DND-41 (cell line): ENCODE measurements around the gene SQOR.

Experiments
- ATAC-seq: fragments of 200-7000 bp; cut with Tn5 transposase; 3 replicates; pipeline ENCODE4 v1.9.1; 2021; ENCODE audit warnings: low read depth; ENCODE audit not compliant: insufficient read depth
- DNase-seq: peaks from one replicate; pipeline ENCODE4 v3.0.0-alpha.2; 2020
- H2AFZ ChIP-seq: 2 replicates; pipeline ENCODE4 v1.6.0; 2012; ENCODE audit warnings: low read depth, low read length
- H3K27ac ChIP-seq: 2 replicates; pipeline ENCODE4 v1.5.1; 2012; ENCODE audit warnings: low read length, inconsistent platforms
- H3K27me3 ChIP-seq: fragments of 200-600 bp; sonication (generic); 2 replicates; pipeline ENCODE4 v1.6.0; 2012; ENCODE audit warnings: low read length, mild to moderate bottlenecking, inconsistent platforms; ENCODE audit not compliant: insufficient read depth, poor library complexity
- H3K36me3 ChIP-seq: 2 replicates; pipeline ENCODE4 v1.5.1; 2012; ENCODE audit warnings: low read length, inconsistent platforms; ENCODE audit not compliant: insufficient read depth
- H3K4me1 ChIP-seq: 2 replicates; pipeline ENCODE4 v1.5.1; 2012; ENCODE audit warnings: mild to moderate bottlenecking, low read length; ENCODE audit not compliant: insufficient read depth
- H3K4me2 ChIP-seq: 2 replicates; pipeline ENCODE4 v1.6.0; 2012; ENCODE audit warnings: mild to moderate bottlenecking, moderate library complexity, low read length, inconsistent platforms; ENCODE audit not compliant: insufficient read depth
- H3K4me3 ChIP-seq, 2 experiments: fragments of 200-600 bp in 1 of 2; shearing (Covaris generic) in 1 of 2; 2 replicates each; pipeline ENCODE4 v1.5.1; 2012 to 2016; ENCODE audit warnings: inconsistent platforms in 2 of 2, low read length in 2 of 2, mild to moderate bottlenecking in 2 of 2, low read depth in 1 of 2, moderate library complexity in 1 of 2
- H3K79me2 ChIP-seq: 2 replicates; pipeline ENCODE4 v1.6.0; 2012; ENCODE audit warnings: low read length, inconsistent platforms; ENCODE audit not compliant: insufficient read depth
- H3K9ac ChIP-seq: 2 replicates; pipeline ENCODE4 v1.6.0; 2012; ENCODE audit warnings: low read depth, mild to moderate bottlenecking, inconsistent platforms, low read length, moderate library complexity
- H3K9me3 ChIP-seq: 2 replicates; pipeline ENCODE4 v1.5.1; 2012; ENCODE audit warnings: low read length, moderate library complexity, mild to moderate bottlenecking, inconsistent platforms; ENCODE audit not compliant: insufficient read depth, severe bottlenecking
- H4K20me1 ChIP-seq: 2 replicates; pipeline ENCODE4 v1.6.0; 2012; ENCODE audit warnings: low read length; ENCODE audit not compliant: insufficient read depth
- EZH2 ChIP-seq: IDR thresholded peaks from 3 replicates; pipeline ENCODE4 v1.6.1; 2012; ENCODE audit warnings: borderline replicate concordance, low read depth, mild to moderate bottlenecking, moderate library complexity, low read length, inconsistent platforms; ENCODE audit not compliant: severe bottlenecking
- TF ChIP-seq, protein P1 (sequence below): IDR thresholded peaks from 2 replicates; pipeline ENCODE4 v1.5.1; 2012; ENCODE audit warnings: borderline replicate concordance, low read length, moderate library complexity, mild to moderate bottlenecking; ENCODE audit not compliant: poor library complexity, severe bottlenecking; ENCODE audit errors: extremely low read depth

The SQOR gene

DNA sequence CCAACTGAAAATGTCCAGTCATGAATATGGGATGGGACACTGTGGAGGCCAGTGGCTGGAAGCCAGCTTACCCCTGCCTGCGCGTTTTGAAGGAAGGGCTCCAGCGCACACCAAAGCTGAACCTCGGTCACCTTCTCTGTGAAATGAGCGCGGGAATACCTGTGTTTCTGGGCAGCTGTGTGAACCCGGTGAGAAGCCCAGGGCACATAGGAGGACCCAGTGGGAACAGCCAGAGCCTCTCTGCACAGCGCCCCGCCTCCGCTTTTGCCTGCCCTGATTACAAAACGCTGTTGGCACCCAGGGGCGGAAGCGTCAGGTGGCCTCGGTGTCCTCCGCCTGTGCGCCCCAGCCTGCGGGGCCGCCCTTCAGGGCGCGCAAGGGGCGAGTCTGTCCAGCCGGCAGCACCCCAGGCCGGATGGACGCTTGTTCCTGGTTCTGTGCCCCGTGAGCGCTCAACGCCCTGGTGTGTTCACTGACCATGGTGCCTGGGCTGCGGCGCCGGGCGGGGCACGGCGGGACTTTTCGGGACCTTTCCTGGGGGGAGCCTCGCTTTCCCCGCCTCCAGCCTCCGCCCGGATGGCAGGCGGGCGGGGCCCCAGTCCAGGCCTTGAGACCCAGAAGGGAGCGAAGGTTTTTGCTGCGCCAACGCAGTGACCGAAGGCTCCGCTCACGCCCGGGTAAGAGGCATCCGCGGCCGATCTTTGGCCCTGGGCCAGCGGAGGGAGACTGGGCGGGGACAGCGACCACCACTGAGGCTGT lies at the start of gene SQOR:
Gene SQOR (plus strand): TSS at position 598 of the 759 bp plus-strand sequence. CDS start 23,895 bp downstream, outside the sequence.
- Histone ChIP-seq H3K27ac (no peak within 1 kb of the TSS), H2AFZ (peak within 1 kb of the TSS; percentile 13; the same call in 1 of the 2 replicates)

DNA sequence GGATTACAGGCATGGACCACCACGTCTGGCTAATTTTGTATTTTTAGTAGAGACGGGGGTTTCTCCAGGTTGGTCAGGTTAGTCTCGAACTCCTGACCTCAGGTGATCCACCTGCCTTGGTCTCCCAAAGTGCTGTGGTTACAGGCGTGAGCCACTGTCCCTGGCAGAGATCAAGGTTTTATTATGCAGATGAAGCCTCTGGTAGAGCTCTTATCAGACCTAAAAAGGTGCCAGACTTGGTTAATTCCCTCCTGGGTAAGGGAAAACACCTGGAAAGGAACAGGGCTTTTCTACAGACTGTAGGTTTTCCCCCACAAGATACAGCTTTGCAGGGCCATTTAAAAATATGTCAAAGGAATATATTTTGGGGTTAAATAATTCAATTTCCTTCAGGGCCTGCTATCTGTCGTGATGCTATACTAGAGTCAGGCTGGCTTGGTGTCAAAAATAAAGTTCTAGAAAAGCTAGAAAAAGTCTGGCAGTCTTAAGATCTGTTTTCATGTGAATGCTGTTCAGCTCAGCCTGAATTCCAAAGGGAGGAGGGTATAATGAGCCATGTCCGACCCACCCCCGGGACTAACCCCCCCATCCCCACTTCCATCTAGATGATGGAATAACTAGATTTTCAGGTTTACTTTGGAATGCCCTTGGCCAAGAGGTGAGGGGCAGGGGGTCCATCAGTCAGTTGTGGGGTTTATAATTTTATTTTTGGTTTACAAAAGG lies 49.6 kb upstream of the SQOR start:
- peak overlapping the region; percentile 68 for H3K4me2 ChIP-seq
- no peak overlapping the region for H3K27ac ChIP-seq
- H3K9me3 ChIP-seq: no peaks in the 10 kb centered on the region
- H3K9ac ChIP-seq: peak overlapping the region; percentile 83
- no peaks in the 10 kb centered on the region; the same call in 1 of the 2 replicates for H3K36me3 ChIP-seq
- DNase-seq (no peak), ATAC-seq (no peak)
- peaks cover 41% of the 10 kb centered on the region for H3K79me2 ChIP-seq
- TF ChIP-seq, protein P1, sequence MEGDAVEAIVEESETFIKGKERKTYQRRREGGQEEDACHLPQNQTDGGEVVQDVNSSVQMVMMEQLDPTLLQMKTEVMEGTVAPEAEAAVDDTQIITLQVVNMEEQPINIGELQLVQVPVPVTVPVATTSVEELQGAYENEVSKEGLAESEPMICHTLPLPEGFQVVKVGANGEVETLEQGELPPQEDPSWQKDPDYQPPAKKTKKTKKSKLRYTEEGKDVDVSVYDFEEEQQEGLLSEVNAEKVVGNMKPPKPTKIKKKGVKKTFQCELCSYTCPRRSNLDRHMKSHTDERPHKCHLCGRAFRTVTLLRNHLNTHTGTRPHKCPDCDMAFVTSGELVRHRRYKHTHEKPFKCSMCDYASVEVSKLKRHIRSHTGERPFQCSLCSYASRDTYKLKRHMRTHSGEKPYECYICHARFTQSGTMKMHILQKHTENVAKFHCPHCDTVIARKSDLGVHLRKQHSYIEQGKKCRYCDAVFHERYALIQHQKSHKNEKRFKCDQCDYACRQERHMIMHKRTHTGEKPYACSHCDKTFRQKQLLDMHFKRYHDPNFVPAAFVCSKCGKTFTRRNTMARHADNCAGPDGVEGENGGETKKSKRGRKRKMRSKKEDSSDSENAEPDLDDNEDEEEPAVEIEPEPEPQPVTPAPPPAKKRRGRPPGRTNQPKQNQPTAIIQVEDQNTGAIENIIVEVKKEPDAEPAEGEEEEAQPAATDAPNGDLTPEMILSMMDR: no peak
- no peak for TF ChIP-seq EZH2
- H3K27me3 ChIP-seq: no peaks in the 10 kb centered on the region
- peaks cover 35% of the 10 kb centered on the region for H3K4me1 ChIP-seq
- H4K20me1 ChIP-seq: no peaks in the 10 kb centered on the region
- H2AFZ ChIP-seq: no peak overlapping the region
- H3K4me3 ChIP-seq: peak overlapping the region in 1 of 2 experiments; percentile 86; a peak in 1 of 4 replicates

More for the DNA sequence above, at the start of gene SQOR:
- no peaks in the 10 kb centered on the region for H4K20me1 ChIP-seq
- H3K9ac ChIP-seq: no peak within 1 kb of the TSS
- no peaks in the 10 kb centered on the region for H3K9me3 ChIP-seq
- TF ChIP-seq EZH2: no peak
- TF ChIP-seq, protein P1: no peak
- H3K4me1 ChIP-seq: peaks cover 14% of the 10 kb centered on the region
- ATAC-seq (peak; percentile 54), DNase-seq (peak; percentile 42)
- no peaks in the 10 kb centered on the region for H3K36me3 ChIP-seq
- no peaks in the 10 kb centered on the region for H3K79me2 ChIP-seq
- peak within 1 kb of the TSS in 1 of 2 experiments; percentile 25; a peak in 2 of 4 replicates for H3K4me3 ChIP-seq
- peaks cover 24% of the 10 kb centered on the region for H3K27me3 ChIP-seq
- peak within 1 kb of the TSS; percentile 56 for H3K4me2 ChIP-seq

DNA sequence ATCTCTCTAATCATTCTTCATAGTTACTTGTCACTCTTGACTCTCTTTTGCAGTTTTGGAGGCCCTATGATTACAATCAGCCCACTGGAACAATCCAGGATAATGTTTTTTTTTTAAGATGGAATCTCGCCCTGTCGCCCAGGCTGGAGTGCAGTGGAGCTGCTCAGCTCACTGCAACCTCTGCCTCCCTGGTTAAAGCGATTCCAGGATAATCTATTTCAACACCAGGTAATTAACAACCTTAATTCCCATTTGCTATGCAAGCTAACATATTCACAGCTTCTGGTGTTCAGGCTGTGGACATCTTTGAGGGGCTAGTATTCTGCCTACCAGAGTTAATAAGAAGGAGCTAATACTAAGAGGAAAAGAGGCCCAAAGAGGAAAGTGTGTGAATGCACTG lies 48.7 kb upstream of the SQOR start:
- peak overlapping the region; percentile 83 for H3K9ac ChIP-seq
- TF ChIP-seq, protein P1: no peak
- no peak for TF ChIP-seq EZH2
- peaks cover 50% of the 10 kb centered on the region for H3K79me2 ChIP-seq
- peak overlapping the region; percentile 81 for H2AFZ ChIP-seq
- no peaks in the 10 kb centered on the region for H4K20me1 ChIP-seq
- peak overlapping the region; percentile 96 for H3K27ac ChIP-seq
- no peaks in the 10 kb centered on the region; the same call in 1 of the 2 replicates for H3K36me3 ChIP-seq
- peak overlapping the region; percentile 68 for H3K4me2 ChIP-seq
- H3K9me3 ChIP-seq: no peaks in the 10 kb centered on the region
- peak overlapping the region; percentile 86 to 87 for H3K4me3 ChIP-seq
- DNase-seq (no peak), ATAC-seq (no peak)
- no peaks in the 10 kb centered on the region for H3K27me3 ChIP-seq
- H3K4me1 ChIP-seq: peaks cover 35% of the 10 kb centered on the region
